Activated CD8-positive, alpha-beta memory T cell treated with anti-CD3 and anti-CD28 coated beads, Interleukin-2, amount 50 U/mL, for 1 hour (primary cell): ENCODE results near the gene LHFPL2.

Experiments
- DNase-seq: peaks from one replicate; pipeline ENCODE4 v3.0.0-alpha.2; 2020; ENCODE audit errors: extremely low read depth

LHFPL2 gene

GRCh38 chr5:78569441-78569840, 79.1 kb downstream of the LHFPL2 start:
- DNase-seq: no peak

- DNase-seq: no peak
Measured at GRCh38 chr5:78568676-78569075, 79.9 kb downstream of the LHFPL2 start.

GRCh38 chr5:78568212-78568611, 80.4 kb downstream of the LHFPL2 start:
- DNase-seq: no peak

- DNase-seq: no peak
Measured at GRCh38 chr5:78567617-78568016, 81.0 kb downstream of the LHFPL2 start.

- no peak for DNase-seq
Measured at GRCh38 chr5:78566747-78567425, 81.7 kb downstream of the LHFPL2 start.

- no peak for DNase-seq
Measured at GRCh38 chr5:78565395-78565794, 83.2 kb downstream of the LHFPL2 start.

GRCh38 chr5:78563621-78564020, 85.0 kb downstream of the LHFPL2 start:
- DNase-seq: no peak

- no peak for DNase-seq
Measured at GRCh38 chr5:78562714-78563330, 85.8 kb downstream of the LHFPL2 start.

GRCh38 chr5:78562001-78562400, 86.6 kb downstream of the LHFPL2 start:
- no peak for DNase-seq

- DNase-seq: no peak
Measured at GRCh38 chr5:78561261-78561660, 87.3 kb downstream of the LHFPL2 start.

GRCh38 chr5:78560000-78560855, 88.3 kb downstream of the LHFPL2 start:
- no peak for DNase-seq

GRCh38 chr5:78557601-78558000, 91.0 kb downstream of the LHFPL2 start:
- DNase-seq: no peak

GRCh38 chr5:78555870-78556269, 92.7 kb downstream of the LHFPL2 start:
- no peak for DNase-seq

GRCh38 chr5:78554670-78555069, 93.9 kb downstream of the LHFPL2 start:
- no peak for DNase-seq

GRCh38 chr5:78553580-78554353, 94.8 kb downstream of the LHFPL2 start:
- no peak for DNase-seq

- DNase-seq: no peak
Measured at GRCh38 chr5:78552729-78553342, 95.7 kb downstream of the LHFPL2 start.

GRCh38 chr5:78550891-78551290, 97.7 kb downstream of the LHFPL2 start:
- no peak for DNase-seq

- DNase-seq: no peak
Measured at GRCh38 chr5:78549043-78549442, 99.5 kb downstream of the LHFPL2 start.

GRCh38 chr5:78547731-78548615, 100.6 kb downstream of the LHFPL2 start:
- no peak for DNase-seq

- no peak for DNase-seq
Measured at GRCh38 chr5:78547183-78547582, 101.4 kb downstream of the LHFPL2 start.
